ENCODE measurements around the gene SMIM24. TPM values are rescaled to one million over a fixed set of nuclear protein-coding genes. Genes with fewer than 3 reads are reported as not detected.
A peak's percentile ranks its signal among the peaks of the same experiment; 100 is the strongest.
"Not testable (repeated sequence)": the region's sequence is repeated elsewhere in the genome, so short reads cannot be mapped to it uniquely, and the experiment has no call there.

Gene SMIM24
- total RNA-seq, 1 experiment from 2014 or later: not detected

DNA sequence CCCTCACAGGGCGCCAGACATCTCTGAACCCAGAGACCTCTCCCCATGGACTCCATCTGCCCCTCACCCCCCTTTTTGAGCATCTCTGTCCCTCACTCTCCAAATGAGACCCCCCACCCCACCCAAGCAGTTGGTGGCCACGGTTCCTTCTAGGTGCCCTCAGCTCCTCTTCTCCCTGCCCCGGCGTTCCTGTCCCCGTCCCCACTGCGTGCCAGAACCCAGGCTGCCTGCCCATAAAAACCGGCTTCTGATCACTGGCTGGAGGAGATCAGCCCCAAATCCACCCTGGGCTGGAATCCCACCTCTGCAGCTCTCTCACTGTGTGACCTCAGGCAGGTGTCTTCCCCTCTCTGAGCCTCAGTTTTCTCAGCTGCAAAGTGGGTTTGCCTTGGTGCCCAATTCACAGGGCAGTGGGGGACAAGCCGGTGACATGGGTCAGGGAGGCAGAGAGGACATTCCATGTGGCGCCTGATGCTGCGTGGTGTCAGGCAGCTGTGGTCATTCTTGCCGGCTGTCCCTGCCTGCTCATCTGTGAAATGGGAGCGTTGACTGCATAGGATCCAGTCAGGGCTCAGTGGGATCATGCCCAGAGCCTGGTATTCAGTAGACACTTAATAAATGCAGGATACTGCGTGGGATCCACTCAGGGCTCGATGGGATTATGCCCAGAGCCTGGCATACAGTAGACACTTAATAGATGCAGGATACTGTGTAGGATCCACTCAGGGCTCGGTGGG lies 25.5 kb downstream of the SMIM24 start:
- H3K9me3 Mint-ChIP-seq (ENCODE audit: unreplicated experiment): no peaks in the 10 kb centered on the region
- no peaks in the 10 kb centered on the region for H3K27me3 Mint-ChIP-seq (ENCODE audit: insufficient read depth, unreplicated experiment)
- ChIA-PET CTCF (interaction anchor here (1.0 kb wide), 1 partner anchor 23 kb away, joined by 4 read pairs; no protein-coding TSS in a partner anchor), POLR2A (interaction anchor here (0.6 kb wide), 1 partner anchor 33 kb away, joined by 5 read pairs; no protein-coding TSS in a partner anchor)
- intact Hi-C loops (cut with micrococcal nuclease): no loop called here
- no peak overlapping the region for H3K27ac Mint-ChIP-seq (ENCODE audit: low read depth, unreplicated experiment)
- H3K4me3 Mint-ChIP-seq (ENCODE audit: unreplicated experiment): no peak overlapping the region
- TF ChIP-seq, protein P1, sequence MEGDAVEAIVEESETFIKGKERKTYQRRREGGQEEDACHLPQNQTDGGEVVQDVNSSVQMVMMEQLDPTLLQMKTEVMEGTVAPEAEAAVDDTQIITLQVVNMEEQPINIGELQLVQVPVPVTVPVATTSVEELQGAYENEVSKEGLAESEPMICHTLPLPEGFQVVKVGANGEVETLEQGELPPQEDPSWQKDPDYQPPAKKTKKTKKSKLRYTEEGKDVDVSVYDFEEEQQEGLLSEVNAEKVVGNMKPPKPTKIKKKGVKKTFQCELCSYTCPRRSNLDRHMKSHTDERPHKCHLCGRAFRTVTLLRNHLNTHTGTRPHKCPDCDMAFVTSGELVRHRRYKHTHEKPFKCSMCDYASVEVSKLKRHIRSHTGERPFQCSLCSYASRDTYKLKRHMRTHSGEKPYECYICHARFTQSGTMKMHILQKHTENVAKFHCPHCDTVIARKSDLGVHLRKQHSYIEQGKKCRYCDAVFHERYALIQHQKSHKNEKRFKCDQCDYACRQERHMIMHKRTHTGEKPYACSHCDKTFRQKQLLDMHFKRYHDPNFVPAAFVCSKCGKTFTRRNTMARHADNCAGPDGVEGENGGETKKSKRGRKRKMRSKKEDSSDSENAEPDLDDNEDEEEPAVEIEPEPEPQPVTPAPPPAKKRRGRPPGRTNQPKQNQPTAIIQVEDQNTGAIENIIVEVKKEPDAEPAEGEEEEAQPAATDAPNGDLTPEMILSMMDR (IDR thresholded peaks at IDR 0.05; ENCODE audit: unreplicated experiment): no peak
- peaks cover 7% of the 10 kb centered on the region for H3K4me1 Mint-ChIP-seq (ENCODE audit: insufficient read depth, unreplicated experiment)
- no peak for DNase-seq (ENCODE audit: unreplicated experiment)
- no TSS peak for BruUV-seq (replicated peaks)
- H3K36me3 Mint-ChIP-seq (ENCODE audit: insufficient read depth, unreplicated experiment): peaks cover 86% of the 10 kb centered on the region

DNA sequence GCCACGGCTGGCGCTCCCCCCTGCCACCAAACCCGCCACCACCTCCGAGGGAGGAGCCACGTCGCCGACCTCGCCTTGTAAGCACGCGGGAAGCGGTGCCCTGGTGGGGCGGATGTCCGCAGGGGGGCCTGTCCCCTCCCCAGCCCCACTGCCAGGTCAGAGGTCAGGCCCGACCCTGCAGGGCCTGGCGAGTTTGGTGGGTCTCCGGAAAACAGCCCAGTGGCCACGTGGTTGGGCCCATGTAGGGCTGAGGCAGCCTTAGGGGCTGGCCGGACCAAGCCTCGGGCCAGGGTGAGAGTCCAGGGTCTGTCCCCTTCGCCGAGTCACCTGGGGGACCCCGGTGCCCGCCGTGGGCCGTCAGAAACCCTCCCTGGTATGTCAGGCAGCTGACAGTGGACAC lies 26.5 kb downstream of the SMIM24 start:
- no peaks in the 10 kb centered on the region for H3K27me3 Mint-ChIP-seq (ENCODE audit: insufficient read depth, unreplicated experiment)
- intact Hi-C loops (cut with micrococcal nuclease): no loop called here
- peaks cover 86% of the 10 kb centered on the region for H3K36me3 Mint-ChIP-seq (ENCODE audit: insufficient read depth, unreplicated experiment)
- ChIA-PET CTCF (no interaction called here), POLR2A (interaction anchor here (0.6 kb wide), 1 partner anchor 529 kb away, joined by 3 read pairs; no protein-coding TSS in a partner anchor)
- no peak overlapping the region for H3K27ac Mint-ChIP-seq (ENCODE audit: low read depth, unreplicated experiment)
- no peak for DNase-seq (ENCODE audit: unreplicated experiment)
- no TSS peak for BruUV-seq (replicated peaks)
- H3K9me3 Mint-ChIP-seq (ENCODE audit: unreplicated experiment): no peaks in the 10 kb centered on the region
- no peak overlapping the region for H3K4me3 Mint-ChIP-seq (ENCODE audit: unreplicated experiment)
- H3K4me1 Mint-ChIP-seq (ENCODE audit: insufficient read depth, unreplicated experiment): peaks cover 7% of the 10 kb centered on the region
- TF ChIP-seq, protein P1 (IDR thresholded peaks at IDR 0.05; ENCODE audit: unreplicated experiment): no peak

DNA sequence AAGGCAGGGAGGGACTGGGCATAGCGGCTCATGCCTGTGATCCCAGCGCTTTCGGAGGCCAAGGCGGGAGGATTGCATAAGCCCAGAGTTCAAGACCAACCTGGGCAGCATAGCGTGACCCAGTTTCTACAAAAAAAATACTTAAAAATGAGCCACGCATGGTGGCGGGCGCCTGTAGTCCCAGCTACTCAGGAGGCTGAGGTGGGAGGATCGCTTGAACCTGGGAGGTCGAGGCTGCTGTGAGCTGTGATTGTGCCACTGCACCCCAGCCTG lies 27.4 kb downstream of the SMIM24 start:
- CTCF ChIA-PET; H3K4me3 Mint-ChIP-seq (ENCODE audit: unreplicated experiment); DNase-seq (ENCODE audit: unreplicated experiment); H3K4me1 Mint-ChIP-seq (ENCODE audit: insufficient read depth, unreplicated experiment); BruUV-seq (replicated peaks); intact Hi-C loops (cut with micrococcal nuclease); H3K9me3 Mint-ChIP-seq (ENCODE audit: unreplicated experiment); H3K27me3 Mint-ChIP-seq (ENCODE audit: insufficient read depth, unreplicated experiment): not testable (repeated sequence)
- Mint-ChIP-seq H3K36me3 (ENCODE audit: insufficient read depth, unreplicated experiment) (peaks cover 89% of the 10 kb centered on the region), H3K27ac (ENCODE audit: low read depth, unreplicated experiment) (peak overlapping the region; percentile 97)
- POLR2A ChIA-PET: interaction anchor here (0.6 kb wide), 1 partner anchor 530 kb away, joined by 3 read pairs; no protein-coding TSS in a partner anchor

DNA sequence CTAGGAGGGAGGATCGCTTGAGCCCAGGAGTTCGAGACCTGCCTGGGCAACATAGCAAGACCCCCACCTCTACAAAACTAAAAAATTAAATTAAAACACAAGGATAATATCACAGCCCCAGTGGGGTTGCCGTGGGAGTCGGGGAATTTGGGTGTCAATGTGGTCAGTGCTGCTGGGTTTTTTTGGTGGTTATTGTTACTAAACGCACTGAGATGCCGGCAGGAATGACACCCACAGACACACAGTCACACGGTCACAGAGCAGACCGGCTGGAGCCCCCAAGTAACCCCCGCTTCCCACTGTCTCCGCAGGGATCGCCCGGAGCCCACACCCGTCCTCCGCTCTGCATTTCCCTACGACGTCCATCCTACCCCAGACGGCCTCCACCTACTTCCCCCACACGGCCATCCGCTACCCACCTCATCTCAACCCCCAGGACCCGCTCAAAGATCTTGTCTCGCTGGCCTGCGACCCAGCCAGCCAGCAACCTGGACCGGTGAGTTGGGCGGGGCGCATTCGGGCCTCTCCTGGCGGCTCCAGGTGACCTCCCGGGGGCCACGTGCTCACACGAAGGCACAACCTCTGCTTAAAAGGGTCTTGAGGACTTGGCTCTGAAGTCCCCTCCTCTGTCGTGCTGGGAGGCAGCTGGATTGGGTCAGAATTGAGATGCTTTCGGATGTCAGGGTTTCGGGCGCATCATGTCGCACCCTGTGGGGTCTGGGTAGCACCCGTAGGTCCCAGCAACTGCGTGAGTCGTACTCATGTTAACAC lies 28.0 kb downstream of the SMIM24 start:
- CTCF ChIA-PET: interaction anchor here (0.7 kb wide), 1 partner anchor 167 kb away, joined by 4 read pairs; no protein-coding TSS in a partner anchor
- TF ChIP-seq, protein P1 (IDR thresholded peaks at IDR 0.05; ENCODE audit: unreplicated experiment): no peak
- Mint-ChIP-seq H3K27me3 (ENCODE audit: insufficient read depth, unreplicated experiment) (no peaks in the 10 kb centered on the region), H3K9me3 (ENCODE audit: unreplicated experiment) (no peaks in the 10 kb centered on the region), H3K27ac (ENCODE audit: low read depth, unreplicated experiment) (peak overlapping the region; percentile 97), H3K4me1 (ENCODE audit: insufficient read depth, unreplicated experiment) (peaks cover 7% of the 10 kb centered on the region), H3K4me3 (ENCODE audit: unreplicated experiment) (no peak overlapping the region), H3K36me3 (ENCODE audit: insufficient read depth, unreplicated experiment) (peaks cover 92% of the 10 kb centered on the region)
- intact Hi-C loops (cut with micrococcal nuclease): no loop called here
- no peak for DNase-seq (ENCODE audit: unreplicated experiment)
- POLR2A ChIA-PET: no interaction called here
- BruUV-seq (replicated peaks): no TSS peak
